Measurements from ENCODE around the gene CREBBP. TPM values are rescaled to one million over a fixed set of nuclear protein-coding genes. Genes with fewer than 3 reads are reported as not detected.

The CREBBP gene
- total RNA-seq, 1 experiment from 2014 or later = 79.1 TPM

DNA sequence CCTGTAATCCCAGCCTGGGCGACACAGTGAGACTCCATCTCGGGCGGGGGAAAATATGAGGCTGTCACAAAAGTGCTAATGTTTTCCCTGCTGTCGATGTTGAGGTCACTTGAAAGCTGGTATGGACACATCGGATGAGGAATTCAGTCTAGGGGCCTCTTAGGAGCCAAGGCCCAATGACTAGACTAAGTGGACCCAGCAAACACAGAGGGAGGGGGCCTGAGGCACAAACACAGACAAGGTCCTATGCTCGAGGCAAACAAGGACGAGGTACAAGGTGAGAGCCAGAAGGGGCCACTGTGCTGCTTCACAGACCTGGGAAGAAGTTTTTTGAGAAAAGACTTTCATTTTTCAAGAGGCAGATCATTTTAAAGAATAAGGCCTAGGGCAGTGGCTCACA is 178.4 kb downstream of the CREBBP start:
- peak overlapping the region in 2 of 3 experiments; percentile 35 to 42; a peak in 2 of 7 replicates for H3K27ac Mint-ChIP-seq
- H2BK120ac ChIP-seq (ENCODE audit: low read depth, low read length, poor library complexity, severe bottlenecking) = no peak overlapping the region
- no peak overlapping the region for H3K14ac ChIP-seq (ENCODE audit: insufficient read depth, low read length)
- H3K27ac ChIP-seq (ENCODE audit: insufficient read length, low read depth, low read length) = no peak overlapping the region
- H3K27me3 Mint-ChIP-seq (ENCODE audit: low read depth) = no peaks in the 10 kb centered on the region
- no peaks in the 10 kb centered on the region for H3K9me3 ChIP-seq (ENCODE audit: control insufficient read depth, low read depth, low read length)
- H2BK12ac ChIP-seq (ENCODE audit: insufficient read length, low read depth, low read length) = no peak overlapping the region
- peaks cover 3% of the 10 kb centered on the region for H3K79me1 ChIP-seq (ENCODE audit: insufficient read depth, low read depth, low read length, poor library complexity, severe bottlenecking)
- TF ChIP-seq, protein P1, sequence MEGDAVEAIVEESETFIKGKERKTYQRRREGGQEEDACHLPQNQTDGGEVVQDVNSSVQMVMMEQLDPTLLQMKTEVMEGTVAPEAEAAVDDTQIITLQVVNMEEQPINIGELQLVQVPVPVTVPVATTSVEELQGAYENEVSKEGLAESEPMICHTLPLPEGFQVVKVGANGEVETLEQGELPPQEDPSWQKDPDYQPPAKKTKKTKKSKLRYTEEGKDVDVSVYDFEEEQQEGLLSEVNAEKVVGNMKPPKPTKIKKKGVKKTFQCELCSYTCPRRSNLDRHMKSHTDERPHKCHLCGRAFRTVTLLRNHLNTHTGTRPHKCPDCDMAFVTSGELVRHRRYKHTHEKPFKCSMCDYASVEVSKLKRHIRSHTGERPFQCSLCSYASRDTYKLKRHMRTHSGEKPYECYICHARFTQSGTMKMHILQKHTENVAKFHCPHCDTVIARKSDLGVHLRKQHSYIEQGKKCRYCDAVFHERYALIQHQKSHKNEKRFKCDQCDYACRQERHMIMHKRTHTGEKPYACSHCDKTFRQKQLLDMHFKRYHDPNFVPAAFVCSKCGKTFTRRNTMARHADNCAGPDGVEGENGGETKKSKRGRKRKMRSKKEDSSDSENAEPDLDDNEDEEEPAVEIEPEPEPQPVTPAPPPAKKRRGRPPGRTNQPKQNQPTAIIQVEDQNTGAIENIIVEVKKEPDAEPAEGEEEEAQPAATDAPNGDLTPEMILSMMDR (conservative IDR thresholded peaks at IDR 0.05) = no peak
- WGBS (ENCODE audit: extremely low coverage, insufficient read length, low lambda C conversion rate) = no CpG with 5 or more reads among the region's 7 CpGs
- no peak overlapping the region for H3K18ac ChIP-seq (ENCODE audit: insufficient read length, low read depth, low read length)
- H3K27me3 ChIP-seq (ENCODE audit: insufficient read depth, low read length) = no peaks in the 10 kb centered on the region
- peaks cover 4 to 27% (median 26%) of the 10 kb centered on the region in 3 experiments; a peak in 5 of 7 replicates for H3K36me3 Mint-ChIP-seq (ENCODE audit: insufficient read depth in 1 of 3, low read depth in 3 of 3)
- no peak overlapping the region for H2BK15ac ChIP-seq (ENCODE audit: low read depth, low read length)
- no peak overlapping the region for H4K91ac ChIP-seq (ENCODE audit: insufficient read length, low read depth, low read length)
- H4K5ac ChIP-seq (ENCODE audit: insufficient read length, low read depth, low read length) = no peak overlapping the region
- no peak overlapping the region for H4K8ac ChIP-seq (replicated peaks; ENCODE audit: insufficient read length, low read depth, low read length)
- no peak overlapping the region for H3K4me2 ChIP-seq (ENCODE audit: insufficient read depth, insufficient read length, low read length)
- no peak overlapping the region for H3K56ac ChIP-seq (ENCODE audit: insufficient read length, low read depth, low read length)
- no peak overlapping the region for H3K9ac ChIP-seq (ENCODE audit: extremely low read depth, insufficient read length, low read length)
- no peak overlapping the region for H3K4ac ChIP-seq (ENCODE audit: low read depth, low read length)
- H2BK5ac ChIP-seq (ENCODE audit: insufficient read length, low read length) = no peak overlapping the region
- H3K23ac ChIP-seq (ENCODE audit: insufficient read length, low read depth, low read length) = no peak overlapping the region
- no peak overlapping the region for H2BK20ac ChIP-seq (ENCODE audit: low read depth, low read length, poor library complexity, severe bottlenecking)
- DNase-seq = no peak
- H4K20me1 ChIP-seq (ENCODE audit: control insufficient read depth, insufficient read depth, insufficient read length) = no peaks in the 10 kb centered on the region
- no peak overlapping the region for H3K4me3 Mint-ChIP-seq
- H3T11ph ChIP-seq (ENCODE audit: low read length) = no peak overlapping the region
- H2AK5ac ChIP-seq (ENCODE audit: insufficient read length, low read length) = no peak overlapping the region
- H3K4me1 Mint-ChIP-seq = no peaks in the 10 kb centered on the region
- no peak overlapping the region for H2AFZ ChIP-seq (ENCODE audit: low read length)
- H3K23me2 ChIP-seq (ENCODE audit: insufficient read length, low read depth, low read length, poor library complexity, severe bottlenecking) = no peaks in the 10 kb centered on the region
- peaks cover 3% of the 10 kb centered on the region; the same call in 1 of the 2 replicates for H3K79me2 ChIP-seq (ENCODE audit: insufficient read depth, low read length)
- H3K4me1 ChIP-seq (ENCODE audit: insufficient read depth, low read length) = no peaks in the 10 kb centered on the region
- H3K9me3 Mint-ChIP-seq = no peaks in the 10 kb centered on the region

Measured in H9 (cell line).